Measurements from ENCODE around the gene CDK14.

The CDK14 gene

GRCh38 chr7:90834771-90835170, 238.7 kb downstream of the CDK14 start:
- DNase-seq (ENCODE audit: extremely low read depth in 1 of 2, low read depth in 1 of 2), result no peak

- DNase-seq (ENCODE audit: extremely low read depth in 1 of 2, low read depth in 1 of 2), result no peak
These were observed 239.7 kb downstream of the CDK14 start for GRCh38 chr7:90835861-90836260.

GRCh38 chr7:90836937-90837336, 240.8 kb downstream of the CDK14 start:
- no peak for DNase-seq (ENCODE audit: extremely low read depth in 1 of 2, low read depth in 1 of 2)

- no peak for DNase-seq (ENCODE audit: extremely low read depth in 1 of 2, low read depth in 1 of 2)
These were observed 242.7 kb downstream of the CDK14 start for GRCh38 chr7:90838799-90839198.

- DNase-seq (ENCODE audit: extremely low read depth in 1 of 2, low read depth in 1 of 2), result no peak
These were observed 243.2 kb downstream of the CDK14 start for GRCh38 chr7:90839316-90839715.

GRCh38 chr7:90839727-90840291, 243.7 kb downstream of the CDK14 start:
- DNase-seq (ENCODE audit: extremely low read depth in 1 of 2, low read depth in 1 of 2), result no peak

GRCh38 chr7:90841759-90842429, 245.8 kb downstream of the CDK14 start:
- no peak for DNase-seq (ENCODE audit: extremely low read depth in 1 of 2, low read depth in 1 of 2)

- no peak for DNase-seq (ENCODE audit: extremely low read depth in 1 of 2, low read depth in 1 of 2)
These were observed 246.3 kb downstream of the CDK14 start for GRCh38 chr7:90842430-90842788.

- no peak for DNase-seq (ENCODE audit: extremely low read depth in 1 of 2, low read depth in 1 of 2)
These were observed 247.4 kb downstream of the CDK14 start for GRCh38 chr7:90843472-90843871.

- DNase-seq (ENCODE audit: extremely low read depth in 1 of 2, low read depth in 1 of 2), result no peak
These were observed 248.3 kb downstream of the CDK14 start for GRCh38 chr7:90844421-90844820.

- DNase-seq (ENCODE audit: extremely low read depth in 1 of 2, low read depth in 1 of 2), result no peak
These were observed 250.1 kb downstream of the CDK14 start for GRCh38 chr7:90846192-90846591.

- no peak for DNase-seq (ENCODE audit: extremely low read depth in 1 of 2, low read depth in 1 of 2)
These were observed 253.9 kb downstream of the CDK14 start for GRCh38 chr7:90850066-90850465.

GRCh38 chr7:90850471-90850870, 254.3 kb downstream of the CDK14 start:
- DNase-seq (ENCODE audit: extremely low read depth in 1 of 2, low read depth in 1 of 2), result no peak

GRCh38 chr7:90853205-90853604, 257.1 kb downstream of the CDK14 start:
- DNase-seq (ENCODE audit: extremely low read depth in 1 of 2, low read depth in 1 of 2), result no peak

GRCh38 chr7:90856351-90857070, 260.4 kb downstream of the CDK14 start:
- DNase-seq (ENCODE audit: extremely low read depth in 1 of 2, low read depth in 1 of 2), result no peak

GRCh38 chr7:90857603-90858002, 261.5 kb downstream of the CDK14 start:
- no peak for DNase-seq (ENCODE audit: extremely low read depth in 1 of 2, low read depth in 1 of 2)

- DNase-seq (ENCODE audit: extremely low read depth in 1 of 2, low read depth in 1 of 2), result no peak
These were observed 262.4 kb downstream of the CDK14 start for GRCh38 chr7:90858546-90858945.

GRCh38 chr7:90859521-90859920, 263.4 kb downstream of the CDK14 start:
- no peak for DNase-seq (ENCODE audit: extremely low read depth in 1 of 2, low read depth in 1 of 2)

- no peak for DNase-seq (ENCODE audit: extremely low read depth in 1 of 2, low read depth in 1 of 2)
These were observed 268.0 kb downstream of the CDK14 start for GRCh38 chr7:90864088-90864487.

- DNase-seq (ENCODE audit: extremely low read depth in 1 of 2, low read depth in 1 of 2), result no peak
These were observed 273.2 kb downstream of the CDK14 start for GRCh38 chr7:90869335-90869734.

GRCh38 chr7:90876701-90877100, 280.6 kb downstream of the CDK14 start:
- no peak for DNase-seq (ENCODE audit: extremely low read depth in 1 of 2, low read depth in 1 of 2)

GRCh38 chr7:90877201-90877600, 281.1 kb downstream of the CDK14 start:
- DNase-seq (ENCODE audit: extremely low read depth in 1 of 2, low read depth in 1 of 2), result no peak

Data from activated CD8-positive, alpha-beta memory T cell treated with anti-CD3 and anti-CD28 coated beads for 1 hour (primary cell).